GM23338 (cell line): ENCODE data around the gene HHATL.

ENCODE experiments used
- CREB1 ChIP-seq: fragments of 250-450 bp; sonication (Bioruptor Pico); IDR thresholded peaks from 2 replicates; pipeline ENCODE4 v1.5.0; 2020; ENCODE audit warnings: low read depth, mild to moderate bottlenecking, moderate library complexity
- EZH2 ChIP-seq: fragments of 200-600 bp; sonication (generic); IDR thresholded peaks from one replicate; pipeline ENCODE4 v1.8.0; 2017; ENCODE audit warnings: antibody characterized with exemption, mild to moderate bottlenecking, low read depth; ENCODE audit not compliant: unreplicated experiment
- EZH2phosphoT487 ChIP-seq: fragments of 200-600 bp; sonication (generic); IDR thresholded peaks from one replicate; pipeline ENCODE4 v1.8.1; 2018; ENCODE audit warnings: antibody characterized with exemption; ENCODE audit not compliant: unreplicated experiment
- JUNB ChIP-seq: IDR thresholded peaks from one replicate; pipeline ENCODE4 v1.6.1; 2016; ENCODE audit warnings: antibody characterized with exemption; ENCODE audit not compliant: unreplicated experiment
- POLR2AphosphoS5 ChIP-seq: IDR thresholded peaks from 2 replicates; pipeline ENCODE4 v1.6.1; 2016; ENCODE audit warnings: antibody characterized with exemption, low read depth
- TF ChIP-seq, protein P1 (sequence below), 2 experiments: fragments of 200-600 bp in 1 of 2; sonication (generic) in 1 of 2; conservative IDR thresholded peaks; 2 replicates each; pipeline versions ENCODE4 v1.5.1 to v1.6.1; 2016 to 2017; ENCODE audit warnings: antibody characterized with exemption in 2 of 2, low read depth in 2 of 2, mild to moderate bottlenecking in 2 of 2, moderate library complexity in 1 of 2
- TF ChIP-seq, protein P2 (sequence below): fragments of 250-450 bp; sonication (Bioruptor Pico); IDR thresholded peaks from 2 replicates; pipeline ENCODE4 v1.5.0; 2020; ENCODE audit warnings: mild to moderate bottlenecking, moderate library complexity
- TF ChIP-seq, protein P3 (sequence below): IDR thresholded peaks from one replicate; pipeline ENCODE4 v1.6.1; 2018; ENCODE audit warnings: antibody characterized with exemption; ENCODE audit not compliant: unreplicated experiment

GRCh38 chr3:42712344-42712648 lies 9.7 kb upstream of the HHATL start:
- TF ChIP-seq POLR2AphosphoS5 (no peak), CREB1 (CRISPR knock-in tag) (no peak), EZH2phosphoT487 (no peak), EZH2 (no peak), JUNB (no peak)
- TF ChIP-seq, protein P1, sequence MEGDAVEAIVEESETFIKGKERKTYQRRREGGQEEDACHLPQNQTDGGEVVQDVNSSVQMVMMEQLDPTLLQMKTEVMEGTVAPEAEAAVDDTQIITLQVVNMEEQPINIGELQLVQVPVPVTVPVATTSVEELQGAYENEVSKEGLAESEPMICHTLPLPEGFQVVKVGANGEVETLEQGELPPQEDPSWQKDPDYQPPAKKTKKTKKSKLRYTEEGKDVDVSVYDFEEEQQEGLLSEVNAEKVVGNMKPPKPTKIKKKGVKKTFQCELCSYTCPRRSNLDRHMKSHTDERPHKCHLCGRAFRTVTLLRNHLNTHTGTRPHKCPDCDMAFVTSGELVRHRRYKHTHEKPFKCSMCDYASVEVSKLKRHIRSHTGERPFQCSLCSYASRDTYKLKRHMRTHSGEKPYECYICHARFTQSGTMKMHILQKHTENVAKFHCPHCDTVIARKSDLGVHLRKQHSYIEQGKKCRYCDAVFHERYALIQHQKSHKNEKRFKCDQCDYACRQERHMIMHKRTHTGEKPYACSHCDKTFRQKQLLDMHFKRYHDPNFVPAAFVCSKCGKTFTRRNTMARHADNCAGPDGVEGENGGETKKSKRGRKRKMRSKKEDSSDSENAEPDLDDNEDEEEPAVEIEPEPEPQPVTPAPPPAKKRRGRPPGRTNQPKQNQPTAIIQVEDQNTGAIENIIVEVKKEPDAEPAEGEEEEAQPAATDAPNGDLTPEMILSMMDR (conservative IDR thresholded peaks at IDR 0.05; ENCODE audit: low read depth in 2 of 2): no peak
- TF ChIP-seq, protein P2, sequence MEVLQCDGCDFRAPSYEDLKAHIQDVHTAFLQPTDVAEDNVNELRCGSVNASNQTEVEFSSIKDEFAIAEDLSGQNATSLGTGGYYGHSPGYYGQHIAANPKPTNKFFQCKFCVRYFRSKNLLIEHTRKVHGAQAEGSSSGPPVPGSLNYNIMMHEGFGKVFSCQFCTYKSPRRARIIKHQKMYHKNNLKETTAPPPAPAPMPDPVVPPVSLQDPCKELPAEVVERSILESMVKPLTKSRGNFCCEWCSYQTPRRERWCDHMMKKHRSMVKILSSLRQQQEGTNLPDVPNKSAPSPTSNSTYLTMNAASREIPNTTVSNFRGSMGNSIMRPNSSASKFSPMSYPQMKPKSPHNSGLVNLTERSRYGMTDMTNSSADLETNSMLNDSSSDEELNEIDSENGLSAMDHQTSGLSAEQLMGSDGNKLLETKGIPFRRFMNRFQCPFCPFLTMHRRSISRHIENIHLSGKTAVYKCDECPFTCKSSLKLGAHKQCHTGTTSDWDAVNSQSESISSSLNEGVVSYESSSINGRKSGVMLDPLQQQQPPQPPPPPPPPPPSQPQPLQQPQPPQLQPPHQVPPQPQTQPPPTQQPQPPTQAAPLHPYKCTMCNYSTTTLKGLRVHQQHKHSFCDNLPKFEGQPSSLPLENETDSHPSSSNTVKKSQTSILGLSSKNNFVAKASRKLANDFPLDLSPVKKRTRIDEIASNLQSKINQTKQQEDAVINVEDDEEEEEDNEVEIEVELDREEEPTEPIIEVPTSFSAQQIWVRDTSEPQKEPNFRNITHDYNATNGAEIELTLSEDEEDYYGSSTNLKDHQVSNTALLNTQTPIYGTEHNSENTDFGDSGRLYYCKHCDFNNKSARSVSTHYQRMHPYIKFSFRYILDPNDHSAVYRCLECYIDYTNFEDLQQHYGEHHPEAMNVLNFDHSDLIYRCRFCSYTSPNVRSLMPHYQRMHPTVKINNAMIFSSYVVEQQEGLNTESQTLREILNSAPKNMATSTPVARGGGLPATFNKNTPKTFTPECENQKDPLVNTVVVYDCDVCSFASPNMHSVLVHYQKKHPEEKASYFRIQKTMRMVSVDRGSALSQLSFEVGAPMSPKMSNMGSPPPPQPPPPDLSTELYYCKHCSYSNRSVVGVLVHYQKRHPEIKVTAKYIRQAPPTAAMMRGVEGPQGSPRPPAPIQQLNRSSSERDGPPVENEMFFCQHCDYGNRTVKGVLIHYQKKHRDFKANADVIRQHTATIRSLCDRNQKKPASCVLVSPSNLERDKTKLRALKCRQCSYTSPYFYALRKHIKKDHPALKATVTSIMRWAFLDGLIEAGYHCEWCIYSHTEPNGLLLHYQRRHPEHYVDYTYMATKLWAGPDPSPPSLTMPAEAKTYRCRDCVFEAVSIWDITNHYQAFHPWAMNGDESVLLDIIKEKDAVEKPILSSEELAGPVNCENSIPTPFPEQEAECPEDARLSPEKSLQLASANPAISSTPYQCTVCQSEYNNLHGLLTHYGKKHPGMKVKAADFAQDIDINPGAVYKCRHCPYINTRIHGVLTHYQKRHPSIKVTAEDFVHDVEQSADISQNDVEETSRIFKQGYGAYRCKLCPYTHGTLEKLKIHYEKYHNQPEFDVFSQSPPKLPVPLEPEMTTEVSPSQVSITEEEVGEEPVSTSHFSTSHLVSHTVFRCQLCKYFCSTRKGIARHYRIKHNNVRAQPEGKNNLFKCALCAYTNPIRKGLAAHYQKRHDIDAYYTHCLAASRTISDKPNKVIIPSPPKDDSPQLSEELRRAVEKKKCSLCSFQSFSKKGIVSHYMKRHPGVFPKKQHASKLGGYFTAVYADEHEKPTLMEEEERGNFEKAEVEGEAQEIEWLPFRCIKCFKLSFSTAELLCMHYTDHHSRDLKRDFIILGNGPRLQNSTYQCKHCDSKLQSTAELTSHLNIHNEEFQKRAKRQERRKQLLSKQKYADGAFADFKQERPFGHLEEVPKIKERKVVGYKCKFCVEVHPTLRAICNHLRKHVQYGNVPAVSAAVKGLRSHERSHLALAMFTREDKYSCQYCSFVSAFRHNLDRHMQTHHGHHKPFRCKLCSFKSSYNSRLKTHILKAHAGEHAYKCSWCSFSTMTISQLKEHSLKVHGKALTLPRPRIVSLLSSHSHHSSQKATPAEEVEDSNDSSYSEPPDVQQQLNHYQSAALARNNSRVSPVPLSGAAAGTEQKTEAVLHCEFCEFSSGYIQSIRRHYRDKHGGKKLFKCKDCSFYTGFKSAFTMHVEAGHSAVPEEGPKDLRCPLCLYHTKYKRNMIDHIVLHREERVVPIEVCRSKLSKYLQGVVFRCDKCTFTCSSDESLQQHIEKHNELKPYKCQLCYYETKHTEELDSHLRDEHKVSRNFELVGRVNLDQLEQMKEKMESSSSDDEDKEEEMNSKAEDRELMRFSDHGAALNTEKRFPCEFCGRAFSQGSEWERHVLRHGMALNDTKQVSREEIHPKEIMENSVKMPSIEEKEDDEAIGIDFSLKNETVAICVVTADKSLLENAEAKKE (CRISPR knock-in tag): no peak
- TF ChIP-seq, protein P3, sequence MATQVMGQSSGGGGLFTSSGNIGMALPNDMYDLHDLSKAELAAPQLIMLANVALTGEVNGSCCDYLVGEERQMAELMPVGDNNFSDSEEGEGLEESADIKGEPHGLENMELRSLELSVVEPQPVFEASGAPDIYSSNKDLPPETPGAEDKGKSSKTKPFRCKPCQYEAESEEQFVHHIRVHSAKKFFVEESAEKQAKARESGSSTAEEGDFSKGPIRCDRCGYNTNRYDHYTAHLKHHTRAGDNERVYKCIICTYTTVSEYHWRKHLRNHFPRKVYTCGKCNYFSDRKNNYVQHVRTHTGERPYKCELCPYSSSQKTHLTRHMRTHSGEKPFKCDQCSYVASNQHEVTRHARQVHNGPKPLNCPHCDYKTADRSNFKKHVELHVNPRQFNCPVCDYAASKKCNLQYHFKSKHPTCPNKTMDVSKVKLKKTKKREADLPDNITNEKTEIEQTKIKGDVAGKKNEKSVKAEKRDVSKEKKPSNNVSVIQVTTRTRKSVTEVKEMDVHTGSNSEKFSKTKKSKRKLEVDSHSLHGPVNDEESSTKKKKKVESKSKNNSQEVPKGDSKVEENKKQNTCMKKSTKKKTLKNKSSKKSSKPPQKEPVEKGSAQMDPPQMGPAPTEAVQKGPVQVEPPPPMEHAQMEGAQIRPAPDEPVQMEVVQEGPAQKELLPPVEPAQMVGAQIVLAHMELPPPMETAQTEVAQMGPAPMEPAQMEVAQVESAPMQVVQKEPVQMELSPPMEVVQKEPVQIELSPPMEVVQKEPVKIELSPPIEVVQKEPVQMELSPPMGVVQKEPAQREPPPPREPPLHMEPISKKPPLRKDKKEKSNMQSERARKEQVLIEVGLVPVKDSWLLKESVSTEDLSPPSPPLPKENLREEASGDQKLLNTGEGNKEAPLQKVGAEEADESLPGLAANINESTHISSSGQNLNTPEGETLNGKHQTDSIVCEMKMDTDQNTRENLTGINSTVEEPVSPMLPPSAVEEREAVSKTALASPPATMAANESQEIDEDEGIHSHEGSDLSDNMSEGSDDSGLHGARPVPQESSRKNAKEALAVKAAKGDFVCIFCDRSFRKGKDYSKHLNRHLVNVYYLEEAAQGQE: no peak
